HepG2 (cell line): Measurements from ENCODE around the gene LRP10. TPM values are rescaled to one million over a fixed set of nuclear protein-coding genes. Genes with fewer than 3 reads are reported as not detected.

Source experiments
- AKNA ChIP-seq: sonication (generic); formaldehyde crosslinking; IDR thresholded peaks from 2 replicates; pipeline ENCODE4 v1.4.0; 2020; ENCODE audit warnings: missing genetic modification reagents, borderline replicate concordance
- ARID3A ChIP-seq: IDR thresholded peaks from 2 replicates; pipeline ENCODE4 v1.6.1; 2012; ENCODE audit warnings: low read depth, low read length, improper control_type of control experiment
- ATF2 ChIP-seq: sonication (generic); formaldehyde crosslinking; IDR thresholded peaks from 2 replicates; pipeline ENCODE4 v1.4.0; 2020; ENCODE audit warnings: missing genetic modification reagents
- BORCS8-MEF2B ChIP-seq: sonication (generic); formaldehyde crosslinking; IDR thresholded peaks from 2 replicates; pipeline ENCODE4 v1.8.0; 2022; ENCODE audit warnings: mild to moderate bottlenecking, missing genetic modification reagents
- FLYWCH1 ChIP-seq: sonication (generic); formaldehyde crosslinking; IDR thresholded peaks from 2 replicates; pipeline ENCODE4 v1.8.1; 2023; ENCODE audit warnings: mild to moderate bottlenecking, missing genetic modification reagents
- KDM4B ChIP-seq: sonication (generic); formaldehyde crosslinking; IDR thresholded peaks from 2 replicates; pipeline ENCODE4 v1.4.0; 2020; ENCODE audit warnings: missing genetic modification reagents
- MAFF ChIP-seq: IDR thresholded peaks from 2 replicates; pipeline ENCODE4 v1.6.1; 2011; ENCODE audit warnings: low read depth, low read length, improper control_type of control experiment
- NCOA5 ChIP-seq: sonication (generic); formaldehyde crosslinking; IDR thresholded peaks from 2 replicates; pipeline ENCODE4 v1.4.0; 2020; ENCODE audit warnings: missing genetic modification reagents
- NFYB ChIP-seq: sonication (generic); formaldehyde crosslinking; IDR thresholded peaks from 2 replicates; pipeline ENCODE4 v1.4.0; 2020; ENCODE audit warnings: missing genetic modification reagents
- NKX3-1 ChIP-seq: sonication (generic); formaldehyde crosslinking; IDR thresholded peaks from 2 replicates; pipeline ENCODE4 v1.5.0; 2020; ENCODE audit warnings: missing genetic modification reagents
- PHF8 ChIP-seq: sonication (generic); formaldehyde crosslinking; IDR thresholded peaks from 2 replicates; pipeline ENCODE4 v1.5.0; 2020; ENCODE audit warnings: missing genetic modification reagents
- PLRG1 ChIP-seq: fragments of 450-650 bp; conservative IDR thresholded peaks from 2 replicates; pipeline ENCODE4 v1.6.1; 2016
- SNAI1 ChIP-seq: sonication (generic); formaldehyde crosslinking; IDR thresholded peaks from 2 replicates; pipeline ENCODE4 v1.5.0; 2020; ENCODE audit warnings: mild to moderate bottlenecking, missing genetic modification reagents, borderline replicate concordance
- SNRNP70 ChIP-seq: fragments of 200-400 bp; formaldehyde crosslinking; IDR thresholded peaks from 2 replicates; pipeline ENCODE4 v1.6.1; 2017; ENCODE audit warnings: mild to moderate bottlenecking, low read depth, low read length, moderate library complexity
- STAG1 ChIP-seq: sonication (generic); formaldehyde crosslinking; IDR thresholded peaks from 2 replicates; pipeline ENCODE4 v1.4.0; 2020; ENCODE audit warnings: missing genetic modification reagents
- ZBTB10 ChIP-seq: sonication (generic); formaldehyde crosslinking; IDR thresholded peaks from 2 replicates; pipeline ENCODE4 v1.4.0; 2020; ENCODE audit warnings: missing genetic modification reagents, borderline replicate concordance
- ZFY ChIP-seq: sonication (generic); formaldehyde crosslinking; IDR thresholded peaks from 2 replicates; pipeline ENCODE4 v1.4.0; 2020; ENCODE audit warnings: missing genetic modification reagents
- ZNF30 ChIP-seq: sonication (generic); formaldehyde crosslinking; IDR thresholded peaks from 2 replicates; pipeline ENCODE4 v1.5.0; 2020; ENCODE audit warnings: mild to moderate bottlenecking, missing genetic modification reagents
- ZNF335 ChIP-seq: sonication (generic); formaldehyde crosslinking; IDR thresholded peaks from 2 replicates; pipeline ENCODE4 v1.4.0; 2020; ENCODE audit warnings: missing genetic modification reagents
- ZNF7 ChIP-seq: IDR thresholded peaks from 2 replicates; pipeline ENCODE4 v1.6.1; 2016; ENCODE audit warnings: missing biosample characterization, missing genetic modification reagents
- ZNF737 ChIP-seq: sonication (generic); formaldehyde crosslinking; IDR thresholded peaks from 2 replicates; pipeline ENCODE4 v1.5.0; 2020; ENCODE audit warnings: missing genetic modification reagents, mild to moderate bottlenecking, borderline replicate concordance
- polyA plus RNA-seq, 8 experiments: library from polyadenylated mRNA; depleted of rRNA in 3 of 8; stranded (reverse) in 7 of 8; unstranded in 1 of 8; fragments of >200 nt; fragmentation: Illumina TruSeq in 4 of 8; extraction: Trizol in 4 of 8; gene quantifications; 2 replicates each; pipeline versions ENCODE4 v1.2.1 to v1.2.3, GENCODE V29; 2011 to 2016; ENCODE audit warnings: low read depth in 4 of 8, missing spikeins in 1 of 8, mixed read lengths in 1 of 8; ENCODE audit not compliant: insufficient read depth in 1 of 8
- total RNA-seq, 5 experiments: library from RNA; depleted of rRNA; stranded (reverse); fragments of >200 nt; fragmentation: Illumina TruSeq; extraction: Trizol; gene quantifications; 2 replicates each; pipeline ENCODE4 v1.2.3, GENCODE V29; 2016; ENCODE audit warnings: low read depth in 1 of 5

Gene LRP10
- total and polyA plus RNA-seq, 2 of the 13 experiments (the other 11 are each of a cell fraction or from before 2014, with no cell fraction given), result 16.9 to 45.2 TPM

GRCh38 chr14:22837114-22837749, 34.3 kb upstream of the LRP10 start (continued):
- no peak for TF ChIP-seq AKNA
- TF ChIP-seq ZFY (CRISPR knock-in tag), result peak; percentile 81
- TF ChIP-seq FLYWCH1 (CRISPR knock-in tag), result peak; percentile 8; the same call in 1 of the 2 replicates
- no peak for TF ChIP-seq PLRG1
- peak; percentile 32; the same call in 1 of the 2 replicates for TF ChIP-seq ZNF30
- 0 out of 2 replicates have a peak, but pooled peaks have one; percentile 23 for TF ChIP-seq NKX3-1 (CRISPR knock-in tag)
- TF ChIP-seq BORCS8-MEF2B (CRISPR knock-in tag), result peak; percentile 87
- no peak for TF ChIP-seq SNRNP70
- TF ChIP-seq ZNF7 (CRISPR knock-in tag), result no peak
- TF ChIP-seq ARID3A, result no peak
- TF ChIP-seq NFYB (CRISPR knock-in tag), result no peak
- no peak for TF ChIP-seq NCOA5
- no peak for TF ChIP-seq ZNF335 (CRISPR knock-in tag)
- peak; percentile 68 for TF ChIP-seq PHF8
- TF ChIP-seq STAG1 (CRISPR knock-in tag), result peak; percentile 20; the same call in 1 of the 2 replicates
- no peak for TF ChIP-seq MAFF
- TF ChIP-seq SNAI1 (CRISPR knock-in tag), result peak; percentile 93; the same call in 1 of the 2 replicates
- TF ChIP-seq KDM4B (CRISPR knock-in tag), result peak; percentile 66; the same call in 1 of the 2 replicates
- TF ChIP-seq ATF2 (CRISPR knock-in tag), result no peak
- TF ChIP-seq ZBTB10, result no peak
- TF ChIP-seq ZNF737 (CRISPR knock-in tag), result no peak
